Esophagus squamous epithelium (tissue), 5 donors: ENCODE results near the gene MELK. TPM values are rescaled to one million over a fixed set of nuclear protein-coding genes. Genes with fewer than 3 reads are reported as not detected.
"Not testable (repeated sequence)": the region's sequence is repeated elsewhere in the genome, so short reads cannot be mapped to it uniquely, and the experiment has no call there.

Experiments used
- DNase-seq: peaks from one replicate; lab custom pipeline; 2025; lab: John Stamatoyannopoulos, UW
- H3K27ac ChIP-seq, 4 donors: fragments of 200-600 bp; sonication (generic); one replicate each; pipeline ENCODE4 v1.5.1; 2016 to 2019; ENCODE audit warnings: mild to moderate bottlenecking in 1 of 4
- H3K27me3 ChIP-seq, 4 donors: fragments of 200-600 bp; sonication (generic); 1 replicate in 3 of 4; 2 replicates in 1 of 4; pipeline versions ENCODE4 v1.5.1 to v1.6.0; 2017 to 2021; ENCODE audit warnings: antibody characterized with exemption in 1 of 4
- H3K36me3 ChIP-seq, 3 donors: fragments of 200-600 bp; sonication (generic); one replicate each; pipeline ENCODE4 v1.5.1; 2016 to 2019
- H3K4me1 ChIP-seq, 3 donors: fragments of 200-600 bp; sonication (generic); one replicate each; pipeline ENCODE4 v1.5.1; 2017 to 2019
- H3K4me3 ChIP-seq, 4 donors: fragments of 200-600 bp; sonication (generic); 1 replicate in 3 of 4; 2 replicates in 1 of 4; pipeline ENCODE4 v1.5.1; 2016 to 2019; ENCODE audit warnings: mild to moderate bottlenecking in 2 of 4, moderate library complexity in 1 of 4
- H3K9me3 ChIP-seq, 3 donors: fragments of 200-600 bp; sonication (generic); one replicate each; pipeline ENCODE4 v1.5.1; 2016 to 2019
- CTCF ChIP-seq, 6 experiments: fragments of 450-650 bp in 4 of 6; fragments of 200-600 bp in 2 of 6; sonication (generic) in 2 of 6; IDR thresholded peaks; one replicate each; pipeline ENCODE4 v1.5.1; 2016 to 2019; ENCODE audit warnings: antibody characterized with exemption in 6 of 6, mild to moderate bottlenecking in 4 of 6, moderate library complexity in 4 of 6
- POLR2A ChIP-seq, 4 donors: fragments of 450-650 bp; IDR thresholded peaks; one replicate each; pipeline ENCODE4 v1.6.1; 2017; ENCODE audit warnings: antibody characterized with exemption in 4 of 4, mild to moderate bottlenecking in 4 of 4, moderate library complexity in 3 of 4
- WGBS, 2 donors: methylation state at CpG; one replicate each; pipeline ENCODE4 v1.1.5; 2018; 5-methylcytosine and 5-hydroxymethylcytosine counted together
- intact Hi-C: fragments of 100-400 bp; cut with DNase I; formaldehyde crosslinking; loops from one replicate; pipeline ENCODE4 v1.15.0; 2022
- total RNA-seq, 4 donors: library from RNA; depleted of rRNA; stranded (reverse); fragments of >200 nt; gene quantifications; one replicate each; pipeline ENCODE4 v1.1.0, GENCODE V29; 2016
- donor health status: DM: yes; HTN: yes; CAD: no.

Gene MELK
- total RNA-seq: 10 to 100 TPM in 2 of 4 donors, 1 to 10 TPM in 2; 5.0 to 21.1 (median 12.4) TPM

GRCh38 chr9:36572515-36573418, at the start of gene MELK:
Gene MELK (plus strand): TSS chr9:36572895. CDS start chr9:36581682, 8,787 bp downstream.
- intact Hi-C loops: no loop called here
- Histone ChIP-seq H3K36me3 (no peaks in the 10 kb centered on the region), H3K4me3 (peak within 1 kb of the TSS; percentile 74 to 84 (median 80)), H3K4me1 (peaks cover 4 to 19% (median 7%) of the 10 kb centered on the region in 3 donors), H3K27me3 (no peaks in the 10 kb centered on the region), H3K27ac (peak within 1 kb of the TSS; percentile 31 to 84 (median 77)), H3K9me3 (no peaks in the 10 kb centered on the region)
- no peak for DNase-seq
- 0% methylated on average over 16 to 29 of the region's 74 CpGs for WGBS, 2 donors
- TF ChIP-seq POLR2A (IDR thresholded peaks at IDR 0.05) (peak in 1 of 4 donors; percentile 46), CTCF (IDR thresholded peaks at IDR 0.05) (no peak)

- WGBS, 2 donors: 83 to 93% methylated on average over 2 of the region's 2 CpGs
- no peak overlapping the region for H3K4me3 ChIP-seq
- TF ChIP-seq POLR2A (IDR thresholded peaks at IDR 0.05): no peak
- TF ChIP-seq CTCF (IDR thresholded peaks at IDR 0.05): no peak
- DNase-seq: no peak
- H3K9me3 ChIP-seq: no peaks in the 10 kb centered on the region
- no peak overlapping the region for H3K27ac ChIP-seq
- H3K36me3 ChIP-seq: no peaks in the 10 kb centered on the region
- intact Hi-C loops: no loop called here
- no peaks in the 10 kb centered on the region for H3K4me1 ChIP-seq
- no peaks in the 10 kb centered on the region for H3K27me3 ChIP-seq
These were observed 42.5 kb upstream of the MELK start for GRCh38 chr9:36530224-36530623.

- WGBS, 2 donors: 50 to 52% methylated on average over 3 of the region's 3 CpGs
- DNase-seq: no peak
These were observed 40.3 kb upstream of the MELK start for GRCh38 chr9:36532353-36532752.

GRCh38 chr9:36533726-36534125, 39.0 kb upstream of the MELK start:
- DNase-seq, H3K4me3 ChIP-seq, H3K27ac ChIP-seq, H3K4me1 ChIP-seq, H3K27me3 ChIP-seq, H3K36me3 ChIP-seq, intact Hi-C loops, H3K9me3 ChIP-seq: not testable (repeated sequence)
- WGBS, 2 donors: 75 to 95% methylated on average over 4 to 6 of the region's 6 CpGs

More at GRCh38 chr9:36532353-36532752, 40.3 kb upstream of the MELK start:
- no peaks in the 10 kb centered on the region for H3K36me3 ChIP-seq
- H3K27ac ChIP-seq: no peak overlapping the region
- TF ChIP-seq CTCF (IDR thresholded peaks at IDR 0.05): no peak
- TF ChIP-seq POLR2A (IDR thresholded peaks at IDR 0.05): no peak
- no peaks in the 10 kb centered on the region for H3K27me3 ChIP-seq
- intact Hi-C loops: no loop called here
- H3K4me3 ChIP-seq: no peak overlapping the region
- no peaks in the 10 kb centered on the region for H3K9me3 ChIP-seq
- H3K4me1 ChIP-seq: no peaks in the 10 kb centered on the region

GRCh38 chr9:36535107-36535506, 37.6 kb upstream of the MELK start:
- H3K4me1 ChIP-seq: no peaks in the 10 kb centered on the region
- 80 to 83% methylated on average over 1 of the region's 1 CpG for WGBS, 2 donors
- H3K9me3 ChIP-seq: no peaks in the 10 kb centered on the region
- no peak overlapping the region for H3K27ac ChIP-seq
- no peak overlapping the region for H3K4me3 ChIP-seq
- H3K36me3 ChIP-seq: no peaks in the 10 kb centered on the region
- DNase-seq: no peak
- intact Hi-C loops: no loop called here
- TF ChIP-seq CTCF (IDR thresholded peaks at IDR 0.05) (no peak), POLR2A (IDR thresholded peaks at IDR 0.05) (no peak)
- no peaks in the 10 kb centered on the region for H3K27me3 ChIP-seq
